GM21786 (cell line): ENCODE results near the gene C1QTNF7.
A peak's percentile ranks its signal among the peaks of the same experiment; 100 is the strongest.

ENCODE experiments used
- ATAC-seq: cut with Tn5 transposase; IDR thresholded peaks from one replicate; pipeline ENCODE4 v1.9.1; 2021; ENCODE audit not compliant: unreplicated experiment

The C1QTNF7 gene

DNA sequence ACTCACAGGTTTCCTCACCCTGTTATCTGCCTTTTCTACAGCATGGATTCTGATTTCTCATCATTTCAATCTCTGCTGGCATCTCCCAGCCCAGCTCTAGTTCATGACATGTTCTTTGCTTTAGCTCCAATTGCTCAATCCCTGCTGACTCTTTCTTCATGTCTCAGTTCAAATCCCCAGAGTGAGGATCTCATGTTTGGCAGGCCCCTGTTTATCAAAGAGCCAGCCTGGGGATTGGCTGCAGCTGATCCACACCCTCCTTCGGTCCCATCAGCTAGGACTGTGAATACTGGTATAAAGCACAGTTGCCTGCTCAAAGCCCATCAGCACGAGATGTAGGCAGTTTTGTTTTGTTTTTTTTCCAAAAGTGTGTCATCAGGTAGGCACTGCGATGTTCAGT, 27.5 kb downstream of the C1QTNF7 start:
- no peak for ATAC-seq

DNA sequence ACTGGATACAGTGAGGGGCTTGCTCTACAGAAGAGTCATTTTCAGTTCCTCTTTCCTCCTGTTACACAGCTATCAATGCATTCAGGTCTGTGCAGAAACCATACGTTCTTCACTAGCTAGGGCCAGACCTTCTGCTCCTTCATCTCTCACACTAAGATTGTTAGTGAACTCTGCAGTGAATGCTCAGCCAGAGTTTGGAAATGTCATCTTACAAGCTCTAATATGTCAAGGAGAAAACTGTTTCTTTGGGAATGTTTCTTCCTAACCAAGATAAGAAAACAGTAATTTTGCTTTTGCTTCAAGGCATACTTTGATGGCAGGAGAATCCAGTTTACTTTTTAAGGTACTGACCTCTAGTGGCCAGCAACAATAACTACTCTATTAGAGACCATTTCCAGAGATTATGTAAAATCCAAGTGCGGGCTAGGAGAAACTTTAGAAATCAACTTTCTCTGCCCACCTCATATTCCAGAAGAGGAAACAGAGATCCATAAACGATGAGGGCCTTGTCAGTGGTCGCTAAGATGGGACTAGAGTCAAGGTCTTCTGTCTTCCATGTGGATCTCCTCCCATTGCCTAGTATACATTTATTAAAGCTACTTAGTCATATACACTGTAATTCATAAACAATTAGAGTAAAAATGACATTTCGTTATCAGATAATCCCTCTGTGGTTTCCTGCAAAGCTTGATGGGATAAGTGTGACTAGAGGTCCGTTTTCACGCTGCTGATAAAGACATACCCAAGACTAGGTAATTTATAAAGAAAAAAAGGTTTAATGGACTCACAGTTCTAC, 29.8 kb downstream of the C1QTNF7 start:
- ATAC-seq = peak; percentile 98

DNA sequence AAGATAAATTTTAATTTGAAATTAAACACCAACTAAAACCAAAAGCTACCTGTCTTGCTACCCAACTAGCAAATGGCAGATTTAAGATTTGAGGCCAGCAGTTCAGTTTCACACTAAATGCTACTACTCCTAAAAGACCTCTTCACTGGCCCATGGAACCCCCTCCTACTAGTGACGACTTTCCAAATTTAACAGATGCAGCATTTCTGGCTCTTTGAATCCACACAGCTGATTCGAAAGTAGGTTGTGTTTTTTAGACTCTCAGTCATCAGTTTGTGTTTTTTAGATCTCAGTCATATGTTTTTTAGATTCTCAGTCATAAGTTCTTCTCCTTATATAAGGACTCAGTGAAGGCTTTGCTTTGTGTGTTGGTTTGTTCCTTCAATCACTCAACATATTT, 30.8 kb downstream of the C1QTNF7 start:
- ATAC-seq = no peak

DNA sequence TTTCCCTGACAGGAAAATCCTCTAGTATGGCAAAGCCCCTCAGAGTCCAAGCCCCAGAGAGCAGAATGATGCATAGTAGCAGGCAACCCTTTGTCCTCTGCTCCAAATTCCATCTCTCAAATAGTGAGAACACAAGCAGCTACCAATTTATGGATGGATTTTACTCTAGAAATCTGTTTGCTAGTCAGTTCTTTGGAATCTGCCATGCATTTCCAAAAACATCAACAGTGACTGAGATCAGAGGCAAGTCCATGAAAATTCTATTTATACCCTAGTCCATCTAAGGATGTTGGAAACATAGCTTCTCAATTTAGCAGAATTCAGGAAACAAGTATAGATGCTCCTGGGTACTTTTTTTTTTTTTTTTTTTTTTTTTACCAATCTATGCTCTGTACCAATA, 31.9 kb downstream of the C1QTNF7 start:
- ATAC-seq = no peak

DNA sequence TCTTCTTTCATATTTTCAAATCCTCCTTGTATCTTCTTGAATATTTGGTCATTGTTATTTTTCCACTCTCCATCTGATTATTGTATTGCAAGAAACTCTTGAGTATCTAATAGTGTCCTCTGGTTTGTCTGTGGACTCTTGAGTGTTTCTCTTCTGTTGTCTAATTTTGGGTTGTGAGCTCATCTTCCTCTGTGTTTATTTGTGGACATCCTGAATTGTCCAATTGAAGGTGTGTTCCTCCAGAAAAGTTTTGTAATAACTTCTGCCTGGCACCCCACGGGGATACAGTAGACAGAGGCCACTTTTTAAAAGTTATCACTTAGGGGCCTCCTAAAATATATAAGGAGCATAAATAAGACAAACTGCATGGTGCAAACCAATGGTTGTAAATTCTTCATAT, 38.8 kb downstream of the C1QTNF7 start:
- no peak for ATAC-seq

DNA sequence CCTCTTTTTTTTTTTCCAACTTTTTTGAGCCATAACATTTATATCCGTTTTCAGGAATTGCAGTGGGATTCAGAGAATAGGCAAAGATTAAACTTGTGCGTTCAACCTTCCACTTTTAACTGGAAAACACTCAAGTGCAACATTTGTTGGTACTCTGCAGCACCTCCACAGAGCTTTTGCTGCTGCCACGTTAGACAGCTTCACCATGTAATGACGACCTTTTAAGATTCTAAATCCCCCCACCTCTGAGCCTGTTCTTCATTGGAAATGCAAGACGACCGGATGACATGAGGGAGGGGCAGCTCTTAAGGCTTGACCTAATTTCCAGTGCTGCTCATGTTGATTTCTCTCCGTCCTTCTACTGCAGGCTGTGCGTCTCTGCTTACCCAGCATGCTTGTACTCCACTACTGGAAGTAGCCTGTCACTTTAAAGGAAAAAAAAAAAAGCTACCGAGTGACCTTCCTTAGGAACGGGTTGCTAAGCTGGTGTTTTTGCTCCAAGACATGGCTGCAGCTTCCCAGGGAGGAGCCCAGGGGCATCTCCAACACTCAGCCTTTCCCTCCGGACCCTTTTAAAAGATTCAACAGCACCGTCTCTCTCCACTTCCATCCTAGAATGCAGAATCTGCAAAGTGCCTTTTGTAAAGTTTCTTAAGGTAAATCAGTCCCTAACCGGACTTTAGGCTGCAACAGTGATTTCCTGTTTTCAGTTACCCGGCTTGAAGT, 41.7 kb downstream of the C1QTNF7 start, which contains the start of gene CC2D2A:
TSS of gene CC2D2A (plus strand) at position 481 of the 726 bp plus-strand sequence. CDS start 6,051 bp downstream, outside the sequence.
- ATAC-seq = no peak

DNA sequence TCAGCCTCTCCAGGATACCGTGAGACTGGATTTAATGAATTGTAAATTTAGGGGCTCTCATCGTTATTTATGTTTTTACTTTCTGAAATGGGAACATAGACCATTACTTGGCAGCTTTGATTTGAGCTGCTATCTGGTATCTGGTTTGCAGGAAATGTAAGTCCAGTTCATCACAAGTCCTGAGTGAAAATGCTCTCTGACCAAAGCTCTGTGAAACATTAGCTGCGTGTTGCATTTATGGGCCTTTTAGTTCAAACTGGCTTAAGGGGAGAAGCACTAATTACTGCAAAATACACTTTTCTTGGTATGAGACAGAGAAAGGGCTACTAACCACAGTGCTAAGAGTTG, 42.3 kb downstream of the C1QTNF7 start:
- no peak for ATAC-seq

DNA sequence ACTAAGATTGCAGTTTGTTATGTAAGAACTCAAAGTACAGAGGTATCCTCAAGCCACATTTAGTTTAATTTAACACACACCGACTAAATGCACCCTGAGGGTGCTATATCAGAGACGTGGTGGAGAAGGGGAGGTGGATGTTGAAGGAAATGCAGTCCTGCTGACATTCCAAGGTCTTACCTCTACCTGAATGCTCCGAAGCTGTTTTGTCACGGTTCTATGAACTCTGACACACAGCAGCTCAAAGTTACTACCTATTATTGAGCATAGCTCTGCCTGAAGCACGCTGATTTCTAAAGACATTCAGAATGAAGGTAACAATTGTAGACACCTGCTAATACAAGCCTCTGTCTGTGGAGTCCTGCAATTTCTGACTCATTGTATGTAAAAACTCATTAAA, 48.6 kb downstream of the C1QTNF7 start:
- ATAC-seq = no peak

DNA sequence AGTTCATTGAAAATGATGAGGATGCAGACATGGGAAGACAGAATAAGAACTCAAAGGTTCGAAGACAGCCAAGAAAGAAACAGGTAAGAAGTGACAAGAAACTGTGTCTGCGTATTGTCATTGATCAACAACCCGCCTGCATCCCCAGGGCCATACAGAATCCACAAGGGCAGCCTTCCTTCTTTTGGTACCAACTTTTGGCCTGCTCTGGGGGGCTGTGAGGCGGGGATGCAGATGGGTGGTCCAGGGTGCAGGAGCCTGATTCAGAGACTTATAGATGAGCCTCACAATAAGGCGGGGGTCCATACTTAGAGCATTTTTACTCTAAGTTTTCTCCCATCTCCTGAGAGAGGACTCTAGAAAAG, 50.9 kb downstream of the C1QTNF7 start:
- no peak for ATAC-seq

DNA sequence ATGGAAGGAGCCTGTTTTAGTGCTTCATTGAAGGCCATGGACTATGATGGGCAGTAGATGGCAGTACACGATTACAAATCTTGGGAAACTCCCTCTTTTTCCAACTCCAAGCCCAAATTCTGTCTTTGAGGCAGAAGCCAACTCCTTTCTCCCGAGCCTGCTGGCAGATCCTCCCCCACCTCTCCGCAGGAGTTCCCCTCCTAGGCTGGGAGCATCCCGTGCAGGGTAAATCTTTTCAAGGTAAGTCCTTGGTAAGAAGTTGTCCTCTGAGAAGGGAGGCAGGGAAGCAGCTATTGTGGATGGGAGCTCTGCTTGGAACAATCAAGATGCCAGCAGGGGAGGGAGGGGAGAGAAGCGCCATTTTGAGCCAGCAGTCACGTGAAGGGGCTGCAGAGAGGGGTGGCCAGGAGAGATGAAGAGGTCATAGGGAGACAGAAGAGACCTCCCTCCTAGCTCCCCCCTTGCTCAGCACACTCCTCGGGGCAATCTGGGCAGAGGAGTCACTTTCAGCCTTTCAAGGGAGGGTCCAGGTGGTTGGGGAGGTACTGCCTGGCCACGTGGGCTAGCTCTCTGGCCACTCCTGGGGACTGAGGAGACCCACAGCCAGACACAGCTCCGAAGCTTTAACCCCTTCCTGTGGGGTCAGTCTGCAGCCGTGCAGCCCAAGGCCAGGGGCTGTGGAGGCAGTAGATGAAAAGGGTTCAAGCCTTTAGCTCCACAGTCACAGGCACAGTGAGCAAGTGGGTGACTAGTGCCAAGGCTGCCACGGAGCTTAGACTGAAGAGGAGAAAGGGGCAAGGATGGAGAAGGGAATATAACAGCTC, 51.5 kb downstream of the C1QTNF7 start:
- peak; percentile 50 for ATAC-seq

DNA sequence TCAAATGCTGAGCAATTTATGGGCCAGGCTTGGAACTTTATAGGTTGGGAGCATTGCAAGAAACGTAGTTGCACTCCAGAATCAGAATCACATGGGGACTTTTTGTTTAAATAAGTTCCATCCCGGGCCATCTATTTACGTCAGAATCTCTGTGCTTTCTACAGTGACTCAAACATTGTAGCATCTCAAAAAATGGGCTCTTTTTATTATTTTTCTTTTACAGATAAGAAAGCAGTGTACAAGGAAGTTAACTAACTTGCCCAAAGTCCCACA, 52.0 kb downstream of the C1QTNF7 start:
- ATAC-seq = no peak

DNA sequence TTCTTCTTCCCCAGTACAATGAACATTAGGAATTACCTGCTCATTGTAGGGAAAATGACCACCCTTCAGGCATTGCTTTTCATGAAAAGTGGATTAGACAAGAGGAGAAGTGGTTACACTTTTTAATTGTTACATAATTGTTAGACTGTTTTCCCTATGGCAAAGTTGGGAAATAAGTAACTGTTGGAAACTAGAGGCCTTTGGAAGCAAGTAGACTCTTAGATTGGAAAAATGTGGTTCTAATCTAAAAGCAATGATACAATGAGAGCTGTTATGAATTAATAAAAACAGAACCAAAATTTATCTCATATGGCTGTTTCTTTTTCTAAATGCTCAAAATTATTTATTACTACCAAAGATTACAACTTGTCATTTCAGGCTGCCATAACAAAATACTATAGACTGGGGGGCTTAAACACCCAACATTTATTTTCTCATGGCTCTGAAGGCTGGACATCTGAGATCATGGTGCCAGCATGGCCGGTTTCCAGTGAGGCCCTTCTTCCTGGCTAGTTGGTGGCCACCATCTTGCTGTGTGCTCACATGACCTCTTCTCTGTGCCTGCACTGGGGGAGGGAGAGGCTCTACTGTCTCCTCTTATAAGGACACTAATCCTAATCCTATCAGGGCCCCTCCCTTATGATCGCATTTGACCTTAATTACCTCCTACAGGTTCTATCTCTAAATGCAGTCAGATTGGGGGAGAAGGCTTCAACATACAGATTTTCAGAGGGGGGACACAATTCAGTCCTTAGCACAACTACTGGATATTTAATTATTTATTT, 54.3 kb downstream of the C1QTNF7 start:
- ATAC-seq = no peak

DNA sequence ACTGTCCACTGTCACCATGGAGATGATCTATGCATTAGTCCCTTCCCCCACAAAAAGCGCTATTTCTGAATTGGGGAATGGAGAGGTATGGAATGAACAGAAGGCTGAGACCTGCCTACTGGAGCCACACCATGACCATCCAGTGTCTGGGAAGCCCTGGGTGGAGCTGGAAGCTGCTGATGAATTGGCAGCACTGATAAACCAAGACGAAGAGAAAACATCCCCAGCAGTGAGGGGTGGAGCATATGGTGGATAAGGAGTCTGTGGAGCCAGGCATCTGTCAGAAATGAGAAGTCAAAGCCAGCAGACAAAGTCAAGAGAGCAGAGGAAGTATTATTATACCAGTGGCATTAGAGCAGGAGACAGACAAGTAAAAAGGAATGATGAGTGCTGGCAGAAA, 55.0 kb downstream of the C1QTNF7 start:
- no peak for ATAC-seq

DNA sequence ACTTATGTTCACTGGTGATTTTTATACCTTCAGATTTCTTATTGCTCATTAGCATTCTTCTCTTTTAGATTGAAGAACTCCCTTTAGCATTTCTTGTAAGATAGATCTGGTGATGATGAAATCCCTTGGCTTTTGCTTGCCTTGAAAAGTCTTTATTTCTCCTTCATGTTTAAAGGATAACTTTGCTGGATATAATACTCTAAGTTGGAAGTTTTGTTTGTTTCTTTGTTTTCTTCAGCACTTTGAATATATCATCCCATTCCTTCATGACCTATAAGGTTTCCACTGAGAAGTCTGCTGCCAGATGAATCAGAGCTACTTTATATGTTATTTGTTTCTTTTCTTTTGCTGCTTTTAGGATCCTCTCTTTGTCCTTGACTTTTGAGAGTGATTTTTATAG, 60.3 kb downstream of the C1QTNF7 start:
- ATAC-seq = no peak

DNA sequence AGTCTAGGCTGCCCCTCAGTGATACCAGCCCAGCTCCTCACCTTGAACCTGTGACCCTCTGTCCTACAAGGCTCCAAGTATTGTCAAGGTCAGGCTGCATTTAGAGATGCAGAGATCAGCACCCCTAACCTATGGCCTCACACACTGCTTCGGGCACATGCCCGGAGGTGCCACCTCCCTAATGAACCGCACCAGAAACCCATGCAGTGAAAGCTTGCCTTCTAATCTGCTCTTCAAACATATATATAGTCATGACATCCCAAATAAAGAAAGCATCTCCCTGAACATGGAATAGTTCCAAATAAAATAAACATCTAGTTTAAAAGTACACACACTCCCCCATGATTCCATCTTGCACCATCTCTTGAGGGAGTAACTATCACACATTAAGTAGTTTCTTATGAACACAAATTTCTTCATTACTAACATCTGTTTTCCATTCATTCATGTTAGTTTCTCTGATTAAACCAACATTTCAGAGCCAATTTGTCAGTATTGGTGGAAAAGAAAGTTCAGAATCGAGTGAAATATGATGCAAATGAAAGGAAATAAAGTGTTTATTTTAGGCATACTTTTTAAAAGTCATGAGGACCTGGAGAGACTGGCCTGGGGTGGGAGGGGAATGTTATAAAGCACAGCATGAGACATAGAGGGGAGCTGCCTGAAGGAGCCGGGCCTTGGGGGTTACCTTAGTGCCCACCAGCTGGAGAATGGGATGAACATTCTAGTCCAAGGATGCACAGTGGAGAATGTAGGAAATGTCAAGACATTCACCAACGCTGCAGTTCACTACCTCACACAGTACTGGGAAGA, 61.0 kb downstream of the C1QTNF7 start:
- ATAC-seq = no peak

DNA sequence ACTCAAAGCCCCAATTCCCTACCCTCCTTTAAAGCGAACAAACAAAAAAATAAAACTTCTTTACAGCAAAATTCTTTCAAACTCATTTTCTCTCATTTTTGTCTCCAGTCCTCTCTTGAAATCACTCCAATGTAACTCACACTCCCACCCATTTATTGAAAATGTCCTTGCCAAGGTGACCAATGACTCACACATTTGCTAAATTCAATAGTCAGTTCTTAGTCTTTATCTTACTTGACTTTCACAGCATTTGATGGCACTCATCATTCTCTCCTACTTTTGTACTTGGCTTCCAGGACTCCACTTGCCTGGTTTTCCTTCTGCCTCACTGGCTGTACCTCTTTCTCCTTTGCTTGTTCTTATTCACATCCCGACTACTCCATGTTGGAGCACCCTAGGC, 61.7 kb downstream of the C1QTNF7 start:
- no peak for ATAC-seq

DNA sequence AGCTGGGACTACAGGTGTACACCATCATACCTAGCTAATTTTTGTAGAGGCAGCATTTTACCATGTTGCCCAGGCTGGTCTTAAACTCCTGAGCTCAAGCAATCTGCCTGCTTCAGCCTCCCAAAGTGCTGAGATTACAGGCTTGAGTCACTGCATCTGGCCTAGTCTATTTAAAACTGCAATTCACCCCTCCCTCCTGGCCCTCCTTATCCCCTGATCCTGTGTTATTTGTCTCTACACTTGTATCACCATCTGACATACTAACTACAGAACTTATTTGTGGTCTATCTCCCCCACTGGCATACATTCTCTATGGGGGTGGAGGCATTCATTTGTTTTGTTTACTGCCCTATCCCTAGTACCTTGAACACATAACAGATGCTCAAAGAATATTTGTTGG, 65.6 kb downstream of the C1QTNF7 start:
- ATAC-seq = no peak

DNA sequence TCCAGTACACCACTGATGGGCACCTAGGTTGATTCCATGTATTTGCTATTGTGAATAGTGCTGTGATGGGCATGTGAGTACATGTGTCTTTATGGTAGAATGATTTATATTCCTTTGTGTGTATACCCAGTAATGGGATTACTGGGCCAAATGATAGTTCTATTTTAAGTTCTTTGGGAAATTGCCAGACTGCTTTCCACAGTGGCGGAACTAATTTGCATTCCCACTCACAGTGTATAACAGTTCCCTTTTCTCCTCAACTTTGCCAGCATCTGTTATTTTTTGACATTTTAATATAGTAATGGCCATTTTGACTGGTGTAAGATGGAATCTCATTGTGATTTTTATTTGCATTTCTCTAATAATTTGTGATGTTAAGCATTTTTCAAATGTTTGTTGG, 67.8 kb downstream of the C1QTNF7 start:
- no peak for ATAC-seq
